ENCODE measurements around the gene IQSEC3. TPM values are rescaled to one million over a fixed set of nuclear protein-coding genes. Genes with fewer than 3 reads are reported as not detected.
"Not testable (repeated sequence)": the region's sequence is repeated elsewhere in the genome, so short reads cannot be mapped to it uniquely, and the experiment has no call there.

The IQSEC3 gene
- total RNA-seq, 1 experiment from 2014 or later: not detected

DNA sequence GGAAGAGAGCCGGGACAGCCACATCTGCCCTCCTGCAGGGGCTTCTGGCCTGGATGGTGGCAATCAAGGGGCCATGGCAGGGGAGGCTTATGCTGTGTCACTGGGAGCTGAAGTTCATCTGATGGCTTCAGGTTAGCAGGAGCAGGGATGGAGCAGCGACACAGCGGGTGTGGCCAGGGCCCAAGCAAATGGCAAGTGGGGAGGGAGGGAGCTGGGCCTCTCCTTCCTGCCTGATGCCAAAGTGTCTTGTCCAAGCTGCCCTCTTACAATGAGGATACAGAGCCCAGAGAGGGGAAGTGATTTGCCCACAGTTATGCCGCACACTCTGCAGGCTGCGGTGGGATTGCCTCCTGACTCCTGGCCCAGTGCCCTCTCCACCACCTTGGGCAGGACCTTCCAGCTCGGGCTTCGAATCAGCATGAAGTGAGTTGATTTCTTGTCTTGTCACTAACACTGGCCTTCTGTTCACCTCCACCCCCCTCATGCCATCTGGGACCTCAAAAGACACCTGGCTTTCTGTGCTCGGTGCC, 51.3 kb downstream of the IQSEC3 start:
- DNase-seq (ENCODE audit: low read depth in 1 of 2, low spot score in 2 of 2): no peak
- no peaks in the 10 kb centered on the region for H3K4me1 ChIP-seq (replicated peaks)
- no peak overlapping the region for H3K27ac ChIP-seq
- H3K36me3 ChIP-seq: no peaks in the 10 kb centered on the region
- no peaks in the 10 kb centered on the region for H3K9me3 ChIP-seq (replicated peaks)
- H3K4me3 ChIP-seq: no peak overlapping the region
- H3K27me3 ChIP-seq (replicated peaks): peaks cover 30% of the 10 kb centered on the region

GRCh38 chr12:118591-118990, 52.0 kb downstream of the IQSEC3 start:
- Histone ChIP-seq H3K9me3 (replicated peaks) (no peaks in the 10 kb centered on the region), H3K27me3 (replicated peaks) (peaks cover 26% of the 10 kb centered on the region), H3K4me1 (replicated peaks) (no peaks in the 10 kb centered on the region), H3K4me3 (no peak overlapping the region), H3K27ac (no peak overlapping the region), H3K36me3 (no peaks in the 10 kb centered on the region)
- no peak for DNase-seq (ENCODE audit: low read depth in 1 of 2, low spot score in 2 of 2)

GRCh38 chr12:120951-121350, 54.4 kb downstream of the IQSEC3 start:
- no peak for DNase-seq (ENCODE audit: low read depth in 1 of 2, low spot score in 2 of 2)
- no peak overlapping the region for H3K4me3 ChIP-seq
- H3K27ac ChIP-seq: no peak overlapping the region
- H3K27me3 ChIP-seq (replicated peaks): peaks cover 24% of the 10 kb centered on the region
- no peaks in the 10 kb centered on the region for H3K4me1 ChIP-seq (replicated peaks)
- no peaks in the 10 kb centered on the region for H3K36me3 ChIP-seq
- H3K9me3 ChIP-seq (replicated peaks): no peaks in the 10 kb centered on the region

DNA sequence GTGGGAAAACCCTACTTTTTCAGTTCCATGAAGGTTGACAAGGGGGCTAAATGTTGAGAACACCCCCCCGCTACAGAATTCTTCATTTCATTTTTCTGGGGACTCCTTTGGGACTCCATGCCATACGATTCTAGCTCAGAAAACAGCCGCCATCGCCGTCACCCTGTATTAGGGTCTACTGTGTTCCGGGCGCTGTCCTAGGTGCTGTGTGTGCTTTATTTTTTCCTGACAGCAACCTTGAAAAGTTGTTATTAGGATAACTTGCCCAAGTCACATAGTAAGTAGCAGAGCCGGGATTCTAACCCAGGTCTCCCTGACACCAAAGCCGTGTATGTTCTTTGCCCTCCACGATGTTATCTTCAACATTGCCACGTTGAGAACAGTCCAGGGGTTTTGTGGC, 55.1 kb downstream of the IQSEC3 start:
- no peak for DNase-seq (ENCODE audit: low read depth in 1 of 2, low spot score in 2 of 2)
- no peak overlapping the region for H3K4me3 ChIP-seq
- H3K27me3 ChIP-seq (replicated peaks): peaks cover 29% of the 10 kb centered on the region
- H3K36me3 ChIP-seq: no peaks in the 10 kb centered on the region
- H3K9me3 ChIP-seq (replicated peaks): no peaks in the 10 kb centered on the region
- H3K4me1 ChIP-seq (replicated peaks): no peaks in the 10 kb centered on the region
- no peak overlapping the region for H3K27ac ChIP-seq

DNA sequence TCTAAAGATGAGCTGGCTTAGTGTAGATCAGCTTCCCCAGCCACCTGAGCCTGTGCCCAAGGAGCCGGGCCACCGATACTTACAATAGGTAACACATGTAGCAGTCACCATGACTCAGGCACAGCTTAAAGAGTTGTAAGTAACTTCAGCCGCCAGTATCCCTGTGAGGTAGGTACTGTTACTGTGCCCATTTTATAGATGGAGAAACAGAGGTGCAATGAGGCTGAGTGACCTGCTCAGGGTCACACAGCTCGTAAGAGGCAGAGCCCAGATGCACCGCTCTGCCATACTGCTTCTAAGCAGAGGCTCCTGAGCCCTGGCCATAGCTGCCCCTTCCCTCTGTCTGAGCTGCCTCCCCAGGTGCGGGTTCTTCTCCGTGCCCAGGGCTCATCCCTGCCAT, 58.5 kb downstream of the IQSEC3 start:
- Histone ChIP-seq H3K4me1 (replicated peaks) (no peaks in the 10 kb centered on the region), H3K9me3 (replicated peaks) (no peaks in the 10 kb centered on the region), H3K4me3 (no peak overlapping the region), H3K36me3 (no peaks in the 10 kb centered on the region), H3K27me3 (replicated peaks) (peaks cover 49% of the 10 kb centered on the region), H3K27ac (no peak overlapping the region)
- DNase-seq (ENCODE audit: low read depth in 1 of 2, low spot score in 2 of 2): no peak

DNA sequence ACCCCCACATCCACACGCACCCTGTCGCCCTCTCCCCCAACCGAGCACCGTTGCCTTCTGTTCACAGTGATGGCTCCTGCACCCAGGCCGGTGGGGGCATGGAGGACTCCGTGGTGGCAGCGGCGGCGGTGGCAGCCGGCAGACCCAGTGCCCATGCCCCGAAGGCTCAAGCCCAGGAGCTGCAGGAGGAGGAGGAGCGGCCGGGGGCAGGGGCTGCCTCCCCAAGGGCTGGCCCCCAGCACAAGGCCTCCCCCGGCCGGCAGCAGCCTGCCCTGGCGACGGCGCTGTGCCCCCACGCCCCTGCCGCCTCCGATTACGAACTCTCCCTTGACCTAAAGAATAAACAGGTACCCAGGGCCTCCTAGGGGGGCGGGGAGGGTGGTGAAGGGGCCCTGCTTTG, 59.0 kb downstream of the IQSEC3 start:
- no peaks in the 10 kb centered on the region for H3K36me3 ChIP-seq
- H3K4me1 ChIP-seq (replicated peaks): no peaks in the 10 kb centered on the region
- no peaks in the 10 kb centered on the region for H3K9me3 ChIP-seq (replicated peaks)
- no peak for DNase-seq (ENCODE audit: low read depth in 1 of 2, low spot score in 2 of 2)
- no peak overlapping the region for H3K4me3 ChIP-seq
- H3K27me3 ChIP-seq (replicated peaks): peaks cover 53% of the 10 kb centered on the region
- no peak overlapping the region for H3K27ac ChIP-seq

DNA sequence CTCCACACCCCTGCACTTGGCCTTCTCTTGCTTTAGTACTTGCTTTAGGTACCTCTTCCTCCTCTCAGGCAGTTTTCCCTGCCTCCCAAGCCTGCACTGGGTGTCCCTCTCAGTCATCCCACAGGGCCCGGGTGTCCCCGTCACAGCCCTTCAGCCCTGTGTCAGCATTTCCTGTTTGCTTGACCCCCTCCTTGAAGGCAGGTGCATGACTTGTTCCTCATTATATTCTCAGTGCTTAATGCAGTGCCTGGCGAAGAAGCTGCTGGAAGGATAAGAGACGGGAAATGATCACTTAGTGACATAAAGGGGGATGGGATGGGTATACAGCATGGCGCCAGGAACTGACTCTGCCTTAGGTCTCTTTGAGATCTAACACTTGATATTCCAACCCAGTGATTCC, 61.5 kb downstream of the IQSEC3 start:
- H3K4me3 ChIP-seq: no peak overlapping the region
- no peak for DNase-seq (ENCODE audit: low read depth in 1 of 2, low spot score in 2 of 2)
- H3K36me3 ChIP-seq: no peaks in the 10 kb centered on the region
- no peaks in the 10 kb centered on the region for H3K4me1 ChIP-seq (replicated peaks)
- no peak overlapping the region for H3K27ac ChIP-seq
- H3K9me3 ChIP-seq (replicated peaks): no peaks in the 10 kb centered on the region
- peaks cover 54% of the 10 kb centered on the region for H3K27me3 ChIP-seq (replicated peaks)

DNA sequence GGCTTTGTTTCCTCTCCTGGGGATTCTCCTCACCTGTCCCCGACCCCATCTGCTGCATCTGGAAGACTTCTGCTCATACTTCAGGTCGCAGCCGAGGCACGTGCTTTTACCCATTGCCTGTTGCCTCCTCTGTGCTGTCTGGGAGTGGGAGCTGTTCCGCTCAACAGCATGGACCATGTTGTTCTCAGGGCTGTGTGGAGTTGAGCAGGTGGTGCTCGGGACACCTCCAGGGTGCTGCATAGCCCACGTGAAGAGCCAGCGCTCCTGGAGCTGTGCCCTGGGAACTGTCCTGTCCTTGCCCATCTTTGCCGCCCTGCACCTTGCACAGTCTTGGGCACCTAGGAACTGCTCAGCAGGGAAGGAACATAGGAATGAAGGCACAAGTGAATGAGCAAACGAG, 62.4 kb downstream of the IQSEC3 start:
- no peak overlapping the region for H3K27ac ChIP-seq
- no peak overlapping the region for H3K4me3 ChIP-seq
- no peak for DNase-seq (ENCODE audit: low read depth in 1 of 2, low spot score in 2 of 2)
- no peaks in the 10 kb centered on the region for H3K4me1 ChIP-seq (replicated peaks)
- no peaks in the 10 kb centered on the region for H3K9me3 ChIP-seq (replicated peaks)
- H3K36me3 ChIP-seq: no peaks in the 10 kb centered on the region
- peaks cover 56% of the 10 kb centered on the region for H3K27me3 ChIP-seq (replicated peaks)

DNA sequence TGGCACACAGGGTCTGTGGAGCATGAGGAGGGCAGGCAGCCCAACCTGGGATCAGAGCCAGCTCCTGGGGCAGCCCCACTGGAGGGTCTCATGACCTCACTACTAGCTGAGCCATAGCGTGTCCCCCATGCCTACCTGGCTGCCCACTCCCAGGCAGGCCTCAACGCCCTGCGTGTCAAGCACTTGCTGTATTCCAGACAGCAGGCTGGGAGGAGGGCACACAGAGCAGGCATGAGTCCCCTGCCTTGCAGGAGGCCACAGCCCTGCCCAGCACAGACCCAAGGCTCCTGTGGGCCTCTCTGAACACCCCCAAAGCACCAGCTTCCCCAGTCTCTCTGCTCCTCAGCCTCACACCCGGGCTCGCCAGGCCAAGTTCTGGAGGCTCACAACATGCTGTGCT, 64.0 kb downstream of the IQSEC3 start:
- no peak for DNase-seq (ENCODE audit: low read depth in 1 of 2, low spot score in 2 of 2)
- Histone ChIP-seq H3K27ac (no peak overlapping the region), H3K4me3 (no peak overlapping the region), H3K9me3 (replicated peaks) (no peaks in the 10 kb centered on the region), H3K36me3 (no peaks in the 10 kb centered on the region), H3K27me3 (replicated peaks) (peaks cover 48% of the 10 kb centered on the region), H3K4me1 (replicated peaks) (no peaks in the 10 kb centered on the region)

GRCh38 chr12:131008-131407, 64.4 kb downstream of the IQSEC3 start:
- Histone ChIP-seq H3K4me3 (no peak overlapping the region), H3K9me3 (replicated peaks) (no peaks in the 10 kb centered on the region), H3K36me3 (no peaks in the 10 kb centered on the region), H3K27me3 (replicated peaks) (peaks cover 46% of the 10 kb centered on the region), H3K27ac (no peak overlapping the region), H3K4me1 (replicated peaks) (no peaks in the 10 kb centered on the region)
- no peak for DNase-seq (ENCODE audit: low read depth in 1 of 2, low spot score in 2 of 2)

DNA sequence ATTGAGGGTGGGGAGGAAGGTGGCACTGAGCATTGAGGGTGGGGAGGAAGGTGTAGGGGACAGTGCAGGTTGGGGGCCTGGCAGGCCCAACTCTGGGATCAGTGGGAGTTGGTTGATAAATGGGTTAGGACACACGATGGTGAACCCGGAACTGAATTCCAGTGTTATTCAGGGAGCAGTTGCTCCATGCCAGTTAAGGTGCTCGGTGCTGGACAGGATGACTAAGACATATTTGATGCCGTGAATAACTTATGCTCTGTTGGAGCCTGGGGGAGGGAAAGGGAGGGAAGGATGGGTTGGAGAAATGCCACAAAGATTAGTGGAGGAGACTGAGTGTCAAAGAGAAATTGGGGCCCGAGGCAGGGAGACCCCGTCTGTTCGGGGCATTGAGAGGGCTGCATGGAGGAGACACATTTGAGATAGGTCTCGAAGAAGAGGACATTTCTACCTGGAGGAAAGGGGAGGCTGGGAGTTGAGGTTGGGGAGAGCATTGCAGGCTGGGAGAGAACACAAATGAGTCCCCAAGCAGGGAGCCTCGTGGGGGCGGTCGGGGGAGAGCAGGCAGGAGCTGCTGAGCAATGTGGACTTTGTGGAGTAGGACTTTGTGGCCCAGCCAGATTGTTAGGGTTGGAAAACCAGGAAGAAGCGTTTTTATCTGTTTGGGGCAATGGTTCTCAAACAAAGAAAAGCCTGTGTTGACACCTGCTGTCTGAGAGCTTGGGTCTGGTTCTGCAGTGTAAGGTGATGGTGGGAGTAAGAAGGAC, 65.3 kb downstream of the IQSEC3 start:
- no peaks in the 10 kb centered on the region for H3K4me1 ChIP-seq (replicated peaks)
- peaks cover 47% of the 10 kb centered on the region for H3K27me3 ChIP-seq (replicated peaks)
- DNase-seq (ENCODE audit: low read depth in 1 of 2, low spot score in 2 of 2): no peak
- no peak overlapping the region for H3K27ac ChIP-seq
- H3K9me3 ChIP-seq (replicated peaks): no peaks in the 10 kb centered on the region
- no peaks in the 10 kb centered on the region for H3K36me3 ChIP-seq
- no peak overlapping the region for H3K4me3 ChIP-seq

- not testable (repeated sequence) for H3K9me3 ChIP-seq (replicated peaks); H3K36me3 ChIP-seq; H3K4me3 ChIP-seq; DNase-seq (ENCODE audit: low read depth in 1 of 2, low spot score in 2 of 2); H3K27ac ChIP-seq; H3K4me1 ChIP-seq (replicated peaks)
- H3K27me3 ChIP-seq (replicated peaks): peaks cover 46% of the 10 kb centered on the region
Observed at GRCh38 chr12:133616-134232, 67.2 kb downstream of the IQSEC3 start.

GRCh38 chr12:135138-135537, 68.6 kb downstream of the IQSEC3 start:
- Histone ChIP-seq H3K4me1 (replicated peaks) (no peaks in the 10 kb centered on the region), H3K27me3 (replicated peaks) (peaks cover 52% of the 10 kb centered on the region), H3K9me3 (replicated peaks) (no peaks in the 10 kb centered on the region), H3K4me3 (no peak overlapping the region), H3K27ac (no peak overlapping the region), H3K36me3 (no peaks in the 10 kb centered on the region)
- DNase-seq (ENCODE audit: low read depth in 1 of 2, low spot score in 2 of 2): no peak

- H3K27ac ChIP-seq: no peak overlapping the region
- H3K4me1 ChIP-seq (replicated peaks): no peaks in the 10 kb centered on the region
- no peak overlapping the region for H3K4me3 ChIP-seq
- no peaks in the 10 kb centered on the region for H3K36me3 ChIP-seq
- no peak for DNase-seq (ENCODE audit: low read depth in 1 of 2, low spot score in 2 of 2)
- H3K9me3 ChIP-seq (replicated peaks): no peaks in the 10 kb centered on the region
- H3K27me3 ChIP-seq (replicated peaks): peaks cover 73% of the 10 kb centered on the region
Observed at GRCh38 chr12:138171-138897, 71.8 kb downstream of the IQSEC3 start.
